Subcutaneous adipose tissue (tissue), 4 donors: ENCODE results near the gene CHRNA5. TPM values are rescaled to one million over a fixed set of nuclear protein-coding genes. Genes with fewer than 3 reads are reported as not detected.

Source experiments
- CTCF ChIP-seq: fragments of 450-650 bp; IDR thresholded peaks from one replicate; pipeline ENCODE4 v1.5.1; 2016; ENCODE audit warnings: low read depth, mild to moderate bottlenecking, control low read depth, antibody characterized with exemption, moderate library complexity
- total RNA-seq, 4 donors: library from RNA; depleted of rRNA; stranded (reverse); fragments of >200 nt; gene quantifications; one replicate each; pipeline ENCODE4 v1.1.0, GENCODE V29; 2016

CHRNA5 gene
- total RNA-seq, 4 donors from 2014 or later: 0.38 to 2.9 (median 0.56) TPM

- no peak for TF ChIP-seq CTCF
Observed at GRCh38 chr15:78636378-78636859, 71.1 kb downstream of the CHRNA5 start.

GRCh38 chr15:78637776-78638435 lies 72.6 kb downstream of the CHRNA5 start:
- TF ChIP-seq CTCF: no peak

GRCh38 chr15:78638658-78639314 lies 73.5 kb downstream of the CHRNA5 start:
- no peak for TF ChIP-seq CTCF

- no peak for TF ChIP-seq CTCF
Observed at GRCh38 chr15:78640527-78641101, 75.3 kb downstream of the CHRNA5 start.

- TF ChIP-seq CTCF: no peak
Observed at GRCh38 chr15:78641102-78641748, 75.9 kb downstream of the CHRNA5 start, which contains the start of gene CHRNB4. Gene CHRNB4 (minus strand): TSS chr15:78641210. CDS start chr15:78641133, 77 bp downstream.

GRCh38 chr15:78641749-78642275 lies 76.5 kb downstream of the CHRNA5 start:
- no peak for TF ChIP-seq CTCF

DNA sequence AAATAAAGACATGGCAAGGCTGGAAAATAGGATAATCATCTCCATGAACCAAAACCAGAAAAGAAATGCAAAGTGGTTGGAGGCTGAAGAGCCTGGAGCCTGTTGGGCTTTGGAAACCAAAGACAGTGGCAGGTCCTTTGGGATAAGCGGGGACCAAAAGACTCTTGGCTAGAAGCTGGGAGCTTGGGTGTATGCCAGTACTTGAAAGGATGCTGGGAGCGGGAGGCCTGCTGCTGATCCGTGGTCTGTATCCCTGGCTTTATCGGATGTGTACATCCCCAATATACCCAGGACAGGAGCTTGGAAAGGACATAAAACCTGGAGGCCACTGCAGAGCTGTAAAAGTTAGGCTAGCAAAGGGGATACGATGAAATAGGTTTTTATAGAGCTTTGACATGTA lies 77.0 kb downstream of the CHRNA5 start:
- no peak for TF ChIP-seq CTCF
